Body of pancreas (tissue), 4 donors: ENCODE results near the gene TMEM150C. TPM values are rescaled to one million over a fixed set of nuclear protein-coding genes. Genes with fewer than 3 reads are reported as not detected.

Source experiments
- ATAC-seq: fragments of 150-250 bp; one replicate; pipeline ENCODE4 v1.9.1; 2016
- DNase-seq, 4 donors: peaks; one replicate each; pipeline ENCODE4 v3.0.0-alpha.2; 2019
- H3K27ac ChIP-seq, 4 donors: fragments of 200-600 bp; sonication (generic); 1 replicate in 3 of 4; 2 replicates in 1 of 4; pipeline versions ENCODE4 v1.5.1 to v1.6.1; 2016 to 2019; ENCODE audit warnings: mild to moderate bottlenecking in 1 of 4, mixed read lengths in 1 of 4, moderate library complexity in 1 of 4
- H3K27me3 ChIP-seq, 2 donors: fragments of 200-600 bp; sonication (generic); one replicate each; pipeline ENCODE4 v1.6.0; 2016; ENCODE audit warnings: mild to moderate bottlenecking in 1 of 2
- H3K36me3 ChIP-seq, 2 donors: fragments of 200-600 bp; sonication (generic); replicated peaks in 1 of 2; 2 replicates each; pipeline ENCODE4 v1.5.1; 2016; ENCODE audit warnings: low read depth in 2 of 2; ENCODE audit not compliant: insufficient read depth in 1 of 2
- H3K4me1 ChIP-seq: fragments of 200-600 bp; sonication (generic); one replicate; pipeline ENCODE4 v1.6.0; 2016
- H3K4me3 ChIP-seq, 2 donors: fragments of 200-600 bp; sonication (generic); 1 replicate in 1 of 2; 2 replicates in 1 of 2; pipeline ENCODE4 v1.5.1; 2016 to 2019
- H3K9me3 ChIP-seq, 3 donors: fragments of 200-600 bp; sonication (generic); 1 replicate in 2 of 3; 2 replicates in 1 of 3; pipeline ENCODE4 v1.5.1; 2016
- POLR2A ChIP-seq, 3 donors: fragments of 450-650 bp; IDR thresholded peaks; one replicate each; pipeline ENCODE4 v1.6.1; 2016; ENCODE audit warnings: antibody characterized with exemption in 3 of 3, mild to moderate bottlenecking in 2 of 3
- WGBS, 2 donors: methylation state at CpG; one replicate each; pipeline ENCODE4 v1.1.5; 2017; 5-methylcytosine and 5-hydroxymethylcytosine counted together
- intact Hi-C: fragments of 100-400 bp; cut with DNase I; formaldehyde crosslinking; loops from one replicate; pipeline ENCODE4 v1.15.1; 2023
- total RNA-seq, 2 donors: library from RNA; depleted of rRNA; stranded (reverse); fragments of >200 nt; gene quantifications; one replicate each; pipeline ENCODE4 v1.1.0, GENCODE V29; 2016
- TF ChIP-seq, protein P1 (sequence below), 7 experiments: fragments of 450-650 bp in 4 of 7; fragments of 200-600 bp in 3 of 7; sonication (generic) in 3 of 7; IDR thresholded peaks; one replicate each; pipeline ENCODE4 v1.5.1; 2016 to 2019; ENCODE audit warnings: antibody characterized with exemption in 7 of 7

TMEM150C gene
- total RNA-seq, 2 donors from 2014 or later: 5.2 to 5.6 TPM

DNA sequence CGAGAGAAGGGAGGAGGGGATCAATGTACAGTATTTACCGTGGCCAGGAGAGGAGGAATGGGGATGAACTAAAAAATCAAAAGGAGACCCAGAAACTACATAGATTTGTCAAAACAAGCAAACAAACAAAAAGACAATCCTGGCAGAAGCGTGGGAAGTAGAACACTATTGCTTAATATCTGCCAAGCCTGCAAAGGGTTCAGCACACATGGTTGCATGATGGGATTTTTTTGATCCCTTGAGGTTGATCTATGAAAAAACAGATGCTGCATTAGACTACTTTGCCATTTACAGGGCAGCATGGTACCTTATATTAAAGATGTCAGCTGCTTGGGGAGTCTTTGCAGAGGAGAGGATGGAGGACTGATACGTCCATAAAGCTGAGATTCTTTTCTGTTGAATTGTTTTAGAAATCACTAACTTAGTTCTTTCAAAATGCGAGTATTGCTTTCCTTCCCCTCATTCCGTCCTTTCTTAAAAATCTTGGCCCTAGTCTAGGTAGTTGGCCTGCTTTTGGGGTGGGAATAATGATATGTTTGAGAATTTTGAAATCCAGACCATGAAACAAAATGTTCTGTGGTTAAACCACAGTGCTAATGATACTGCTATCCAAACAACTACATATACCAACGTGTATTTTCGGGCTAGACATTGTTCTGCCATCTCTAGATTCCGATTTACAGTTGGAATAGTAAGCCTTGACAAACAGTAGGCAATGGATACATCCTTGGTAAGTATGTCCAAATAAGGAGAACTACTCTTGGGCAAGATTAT, 39.6 kb upstream of the TMEM150C start:
- ATAC-seq: no peak
- H3K9me3 ChIP-seq: no peaks in the 10 kb centered on the region
- H3K4me3 ChIP-seq: no peak overlapping the region
- intact Hi-C loops: no loop called here
- TF ChIP-seq POLR2A (IDR thresholded peaks at IDR 0.05): no peak
- TF ChIP-seq, protein P1, sequence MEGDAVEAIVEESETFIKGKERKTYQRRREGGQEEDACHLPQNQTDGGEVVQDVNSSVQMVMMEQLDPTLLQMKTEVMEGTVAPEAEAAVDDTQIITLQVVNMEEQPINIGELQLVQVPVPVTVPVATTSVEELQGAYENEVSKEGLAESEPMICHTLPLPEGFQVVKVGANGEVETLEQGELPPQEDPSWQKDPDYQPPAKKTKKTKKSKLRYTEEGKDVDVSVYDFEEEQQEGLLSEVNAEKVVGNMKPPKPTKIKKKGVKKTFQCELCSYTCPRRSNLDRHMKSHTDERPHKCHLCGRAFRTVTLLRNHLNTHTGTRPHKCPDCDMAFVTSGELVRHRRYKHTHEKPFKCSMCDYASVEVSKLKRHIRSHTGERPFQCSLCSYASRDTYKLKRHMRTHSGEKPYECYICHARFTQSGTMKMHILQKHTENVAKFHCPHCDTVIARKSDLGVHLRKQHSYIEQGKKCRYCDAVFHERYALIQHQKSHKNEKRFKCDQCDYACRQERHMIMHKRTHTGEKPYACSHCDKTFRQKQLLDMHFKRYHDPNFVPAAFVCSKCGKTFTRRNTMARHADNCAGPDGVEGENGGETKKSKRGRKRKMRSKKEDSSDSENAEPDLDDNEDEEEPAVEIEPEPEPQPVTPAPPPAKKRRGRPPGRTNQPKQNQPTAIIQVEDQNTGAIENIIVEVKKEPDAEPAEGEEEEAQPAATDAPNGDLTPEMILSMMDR (IDR thresholded peaks at IDR 0.05): no peak
- no peak for DNase-seq
- no peaks in the 10 kb centered on the region for H3K27me3 ChIP-seq
- no peaks in the 10 kb centered on the region for H3K36me3 ChIP-seq
- no peaks in the 10 kb centered on the region for H3K4me1 ChIP-seq
- 79 to 82% methylated on average over 9 of the region's 9 CpGs for WGBS, 2 donors
- H3K27ac ChIP-seq: no peak overlapping the region

DNA sequence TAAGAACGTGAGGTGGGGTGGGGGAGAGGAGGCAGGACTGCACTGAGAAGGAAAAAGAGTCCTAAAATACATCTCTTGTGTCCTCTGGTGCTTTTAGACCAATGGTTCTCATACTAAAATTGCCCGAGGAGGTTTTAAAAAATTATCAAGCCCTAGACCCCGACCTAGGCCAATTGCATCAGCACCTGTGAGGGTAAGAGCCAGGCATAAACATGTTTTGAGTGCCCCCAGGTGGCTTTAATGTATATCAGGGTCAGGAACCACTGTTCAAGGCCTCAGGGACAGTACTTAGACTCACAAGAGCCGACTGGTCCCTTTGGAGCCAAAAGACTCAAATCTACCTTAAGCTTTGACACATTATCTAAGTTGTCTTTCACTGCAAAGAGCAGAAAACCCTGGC, 37.5 kb upstream of the TMEM150C start:
- H3K4me3 ChIP-seq: no peak overlapping the region
- no peak for TF ChIP-seq POLR2A (IDR thresholded peaks at IDR 0.05)
- TF ChIP-seq, protein P1 (IDR thresholded peaks at IDR 0.05): peak in 1 of 7 experiments; percentile 22
- no peak overlapping the region for H3K27ac ChIP-seq
- ATAC-seq (no peak), DNase-seq (peak in 2 of 4 donors; percentile 9 to 13)
- H3K36me3 ChIP-seq: no peaks in the 10 kb centered on the region
- 57% methylated on average over 4 of the region's 4 CpGs for WGBS, 2 donors
- H3K4me1 ChIP-seq: no peaks in the 10 kb centered on the region
- no peaks in the 10 kb centered on the region for H3K27me3 ChIP-seq
- H3K9me3 ChIP-seq: no peaks in the 10 kb centered on the region
- intact Hi-C loops: no loop called here

DNA sequence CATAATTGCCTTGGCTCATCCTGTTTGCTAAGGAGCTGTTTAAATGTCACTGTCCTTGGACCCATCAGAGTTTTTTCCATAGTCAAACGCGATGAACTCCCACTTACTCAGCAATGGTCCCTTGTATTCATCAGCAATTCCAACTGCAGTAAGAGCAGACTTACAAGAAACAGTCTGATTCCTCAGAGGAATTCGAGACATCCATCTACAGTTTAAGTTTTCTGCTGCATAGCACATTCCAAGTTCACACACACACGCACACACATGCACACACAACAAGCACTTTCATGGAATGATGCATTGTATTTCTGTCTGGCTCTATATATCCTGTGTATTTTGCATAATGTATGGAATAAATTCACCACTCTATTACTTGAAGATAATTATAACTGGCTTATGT, 32.7 kb upstream of the TMEM150C start:
- Histone ChIP-seq H3K4me1 (no peaks in the 10 kb centered on the region), H3K36me3 (no peaks in the 10 kb centered on the region), H3K9me3 (no peaks in the 10 kb centered on the region), H3K4me3 (no peak overlapping the region), H3K27me3 (no peaks in the 10 kb centered on the region), H3K27ac (no peak overlapping the region)
- TF ChIP-seq, protein P1 (IDR thresholded peaks at IDR 0.05): no peak
- TF ChIP-seq POLR2A (IDR thresholded peaks at IDR 0.05): no peak
- DNase-seq (no peak), ATAC-seq (no peak)
- WGBS, 2 donors: 59 to 69% methylated on average over 4 of the region's 4 CpGs
- intact Hi-C loops: no loop called here

DNA sequence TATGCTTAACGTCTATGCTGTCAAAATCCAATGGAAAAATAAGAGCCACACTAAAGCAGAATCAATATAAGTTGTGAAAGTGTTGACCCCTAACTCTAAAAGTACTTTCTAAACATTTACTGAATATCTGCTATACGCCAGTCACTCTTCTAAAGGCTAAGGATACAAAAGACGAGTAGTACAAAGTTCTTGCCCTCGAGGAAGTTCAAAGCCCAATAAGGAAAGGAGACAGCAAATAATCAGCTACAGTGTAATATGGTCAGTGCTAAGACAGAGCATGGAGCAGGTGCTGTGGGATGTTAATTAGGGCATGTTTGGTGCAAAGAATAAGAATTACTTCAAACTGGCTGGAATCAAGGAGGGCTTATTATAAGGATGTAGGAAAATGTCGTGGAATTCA, 31.6 kb upstream of the TMEM150C start:
- no peaks in the 10 kb centered on the region for H3K36me3 ChIP-seq
- DNase-seq (no peak), ATAC-seq (no peak)
- no peaks in the 10 kb centered on the region for H3K4me1 ChIP-seq
- no peak overlapping the region for H3K27ac ChIP-seq
- intact Hi-C loops: no loop called here
- H3K27me3 ChIP-seq: no peaks in the 10 kb centered on the region
- no peak overlapping the region for H3K4me3 ChIP-seq
- H3K9me3 ChIP-seq: no peaks in the 10 kb centered on the region
- no peak for TF ChIP-seq POLR2A (IDR thresholded peaks at IDR 0.05)
- TF ChIP-seq, protein P1 (IDR thresholded peaks at IDR 0.05): no peak
- WGBS, 2 donors: 54 to 60% methylated on average over 5 of the region's 5 CpGs

DNA sequence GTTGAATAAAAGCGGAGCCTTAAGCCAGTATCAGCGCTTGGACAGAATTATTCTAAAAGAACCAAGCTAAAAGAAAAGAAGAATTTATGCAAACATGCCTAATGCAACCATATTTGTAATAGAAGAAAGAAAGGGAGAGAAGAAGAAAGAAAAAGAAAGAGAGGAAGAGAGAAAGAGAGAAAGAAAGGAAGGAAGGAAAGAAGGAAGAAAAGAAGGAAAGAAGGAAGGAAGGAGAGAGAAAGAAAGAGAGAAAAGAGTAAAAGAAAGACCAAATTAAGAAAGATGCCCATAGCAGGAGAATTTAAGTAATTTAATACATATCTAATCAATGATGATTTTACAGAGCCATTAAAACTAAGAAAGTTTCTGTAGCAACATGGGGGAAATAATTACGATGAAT, 30.9 kb upstream of the TMEM150C start:
- Histone ChIP-seq H3K27me3 (no peaks in the 10 kb centered on the region), H3K9me3 (no peaks in the 10 kb centered on the region), H3K27ac (no peak overlapping the region), H3K4me1 (no peaks in the 10 kb centered on the region), H3K4me3 (no peak overlapping the region), H3K36me3 (no peaks in the 10 kb centered on the region)
- 98% methylated on average over 3 of the region's 3 CpGs for WGBS, 2 donors
- no peak for DNase-seq
- intact Hi-C loops: no loop called here
- no peak for ATAC-seq
- no peak for TF ChIP-seq POLR2A (IDR thresholded peaks at IDR 0.05)
- TF ChIP-seq, protein P1 (IDR thresholded peaks at IDR 0.05): no peak
